ENCODE results near the gene SUPT3H.

SUPT3H gene

DNA sequence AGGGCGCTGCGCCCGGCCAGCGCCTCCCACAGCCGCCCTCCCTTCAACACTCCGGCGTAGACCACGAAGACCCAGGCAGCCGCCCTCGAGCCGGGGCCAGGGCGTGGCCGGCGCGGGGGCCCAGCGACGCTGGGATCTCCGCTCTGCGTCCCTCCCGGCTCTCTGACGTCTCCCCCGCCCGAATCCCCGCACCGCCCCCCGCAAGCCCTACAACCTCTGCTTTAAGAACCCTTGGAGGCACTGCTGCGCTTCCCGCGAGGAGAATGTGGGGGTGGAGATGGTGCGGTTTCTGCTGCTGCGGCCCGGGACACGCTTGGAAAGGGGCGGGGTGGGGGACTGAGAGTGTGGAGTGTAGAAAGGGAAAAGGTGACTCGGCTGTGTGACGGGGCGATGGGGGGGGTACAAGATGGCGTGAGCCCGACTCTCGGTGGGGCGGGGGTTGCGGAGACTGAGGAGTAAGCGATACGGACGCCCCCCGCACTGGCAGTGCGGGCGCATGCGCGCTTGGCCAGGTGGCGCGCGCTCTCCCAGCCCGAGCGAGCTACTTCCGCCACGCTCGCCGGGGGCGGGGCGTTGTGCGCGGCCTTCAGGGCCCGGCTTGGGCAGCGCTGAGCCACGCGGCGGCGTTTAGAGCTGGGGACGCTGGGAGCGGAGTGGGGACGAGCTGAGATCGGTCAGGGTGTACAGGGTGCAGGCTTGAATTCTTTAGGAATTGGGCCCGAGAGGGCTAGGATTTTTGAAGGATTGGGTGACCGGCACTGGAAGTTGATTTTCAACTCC is at the start of gene SUPT3H:
TSS of gene SUPT3H (minus strand) at position 381 of the 780 bp plus-strand sequence.
- DNase-seq (ENCODE audit: low spot score) (peak; percentile 84), FAIRE-seq (no peak)

DNA sequence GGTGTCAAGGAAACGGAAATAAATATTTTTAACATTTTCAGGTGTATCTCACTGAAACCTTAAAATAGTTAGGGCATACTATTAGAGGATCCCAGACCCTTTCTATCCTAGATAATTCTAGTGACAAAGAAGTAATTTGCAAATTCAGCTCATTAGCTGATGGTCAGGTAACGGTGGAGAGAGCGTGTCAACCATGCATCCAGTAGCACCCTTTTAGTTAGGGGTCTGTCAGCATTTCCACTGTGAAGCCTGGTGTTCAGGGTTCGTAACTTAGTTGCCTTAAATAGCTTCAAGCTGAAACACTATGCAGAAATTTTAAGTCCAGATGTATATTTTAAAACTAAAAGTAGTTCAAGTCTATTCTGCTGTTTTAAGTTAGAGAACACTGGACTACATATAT is 48.5 kb upstream of the SUPT3H start:
- no peak for DNase-seq (ENCODE audit: low spot score)
- no peak for FAIRE-seq

GRCh38 chr6:45424451-45424861 is 46.7 kb upstream of the SUPT3H start:
- FAIRE-seq (no peak), DNase-seq (ENCODE audit: low spot score) (peak; percentile 13)

- FAIRE-seq, result no peak
- DNase-seq (ENCODE audit: low spot score), result no peak
Observed at GRCh38 chr6:45423824-45424450, 46.2 kb upstream of the SUPT3H start.

DNA sequence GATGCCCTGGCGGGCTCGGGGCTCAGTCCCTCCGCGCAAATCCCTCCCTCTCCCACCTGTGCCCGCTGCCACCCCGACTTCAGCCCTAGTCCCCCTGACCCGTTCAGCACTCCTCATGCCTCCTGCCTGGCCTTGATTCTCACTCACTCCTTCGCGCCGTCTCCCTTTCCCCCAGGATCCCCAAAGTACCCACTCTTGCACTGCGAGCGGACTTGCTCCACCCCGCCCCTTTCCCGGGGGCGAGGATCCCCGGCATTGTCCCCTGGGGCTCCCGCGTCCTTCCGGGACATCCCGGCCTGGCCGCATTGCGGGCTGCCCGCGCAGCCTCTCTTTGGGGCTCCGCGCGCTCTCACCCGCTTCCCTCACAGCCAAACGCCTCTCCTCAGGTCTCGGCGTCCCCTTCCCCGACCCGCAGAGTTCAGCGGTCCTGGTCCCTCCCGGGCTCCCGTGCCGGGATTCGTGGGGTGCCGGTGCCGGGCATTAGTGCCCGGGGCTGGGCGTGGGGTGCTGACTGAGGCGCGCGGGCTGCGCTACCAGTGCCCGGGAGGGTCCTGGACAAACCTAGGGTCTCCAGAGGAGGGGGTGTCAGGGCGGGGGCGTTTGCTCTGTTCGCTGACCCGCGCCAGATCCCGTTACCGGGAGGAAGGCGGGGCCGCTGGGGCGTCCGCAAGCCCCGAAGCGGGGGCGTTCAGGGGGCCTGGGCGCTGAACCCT is 45.5 kb upstream of the SUPT3H start:
- DNase-seq (ENCODE audit: low spot score) (no peak), FAIRE-seq (no peak)

GRCh38 chr6:45422503-45423110 is 44.9 kb upstream of the SUPT3H start:
- FAIRE-seq (no peak), DNase-seq (ENCODE audit: low spot score) (peak; percentile 43)

- FAIRE-seq (no peak), DNase-seq (ENCODE audit: low spot score) (peak; percentile 61)
Observed at GRCh38 chr6:45421709-45422502, 44.2 kb upstream of the SUPT3H start.

- FAIRE-seq, result no peak
- DNase-seq (ENCODE audit: low spot score), result no peak
Observed at GRCh38 chr6:45420909-45421708, 43.4 kb upstream of the SUPT3H start.

GRCh38 chr6:45420083-45420908 is 42.6 kb upstream of the SUPT3H start:
- DNase-seq (ENCODE audit: low spot score), result peak; percentile 35
- no peak for FAIRE-seq

GRCh38 chr6:45419571-45420082 is 41.9 kb upstream of the SUPT3H start:
- no peak for FAIRE-seq
- peak; percentile 66 for DNase-seq (ENCODE audit: low spot score)

GRCh38 chr6:45417436-45417835 is 39.7 kb upstream of the SUPT3H start:
- FAIRE-seq, result no peak
- no peak for DNase-seq (ENCODE audit: low spot score)

- FAIRE-seq, result no peak
- no peak for DNase-seq (ENCODE audit: low spot score)
Observed at GRCh38 chr6:45416700-45417099, 39.0 kb upstream of the SUPT3H start.

- DNase-seq (ENCODE audit: low spot score) (no peak), FAIRE-seq (no peak)
Observed at GRCh38 chr6:45415788-45416518, 38.2 kb upstream of the SUPT3H start.

DNA sequence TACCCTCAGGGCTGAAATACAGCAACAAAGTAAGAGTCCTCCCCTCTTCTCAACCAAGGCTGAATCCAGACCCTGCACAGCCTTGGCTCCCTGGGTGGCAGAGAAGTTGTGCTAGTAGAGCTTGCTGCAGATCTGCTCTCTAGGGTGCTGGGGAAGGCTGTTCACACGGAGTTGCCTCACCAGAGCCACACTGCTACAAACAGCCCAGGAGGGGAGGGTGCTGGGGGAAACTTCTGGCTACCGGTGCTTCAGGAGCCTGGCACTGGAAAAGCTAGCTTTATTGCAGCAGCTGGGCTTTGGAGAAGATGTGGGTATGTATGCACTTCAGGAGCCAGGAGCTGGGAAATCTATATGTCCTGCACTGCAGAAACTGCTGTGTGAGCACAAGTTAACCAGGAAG is 37.6 kb upstream of the SUPT3H start:
- DNase-seq (ENCODE audit: low spot score) (no peak), FAIRE-seq (no peak)

- FAIRE-seq (no peak), DNase-seq (ENCODE audit: low spot score) (no peak)
Observed at GRCh38 chr6:45411959-45412358, 34.2 kb upstream of the SUPT3H start.

- no peak for FAIRE-seq
- DNase-seq (ENCODE audit: low spot score), result no peak
Observed at GRCh38 chr6:45400021-45400420, 22.3 kb upstream of the SUPT3H start.

DNA sequence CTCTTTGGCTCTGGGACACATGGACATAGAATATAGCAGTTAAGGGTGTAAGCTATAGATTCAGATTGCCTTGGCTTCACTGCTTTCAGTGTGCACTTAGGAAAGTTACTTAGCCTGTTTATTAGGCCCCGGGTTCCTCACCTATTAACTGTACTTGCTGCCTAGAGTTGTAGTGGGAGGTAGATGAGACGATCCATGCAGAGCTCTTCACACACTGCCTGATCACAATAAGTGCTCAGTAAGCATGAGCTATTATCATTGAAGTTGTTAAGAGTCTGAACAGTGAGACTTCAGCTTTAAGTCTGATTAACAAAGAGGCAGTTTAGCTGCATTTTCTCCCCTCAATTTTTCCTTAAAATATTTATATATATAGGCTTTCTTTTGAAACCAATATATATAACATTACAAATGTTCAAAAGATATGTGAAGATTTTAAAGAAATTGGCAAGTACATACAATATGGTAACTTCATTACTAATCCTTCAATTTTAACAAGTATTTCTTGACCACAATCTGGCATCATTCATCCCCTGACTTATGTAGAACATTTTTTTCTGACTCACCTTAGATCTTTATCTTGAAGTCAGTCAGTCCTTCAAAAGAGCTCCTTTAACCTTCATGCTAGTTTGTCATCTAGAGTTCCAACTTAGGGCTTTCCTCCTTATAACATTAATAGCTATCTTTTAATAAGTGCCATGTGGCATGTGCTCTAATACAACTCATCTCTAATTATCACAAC is 20.5 kb upstream of the SUPT3H start:
- peak; percentile 73 for FAIRE-seq

GRCh38 chr6:45394586-45395095 is 16.9 kb upstream of the SUPT3H start:
- no peak for DNase-seq (ENCODE audit: low spot score)
- FAIRE-seq, result no peak

More for the DNA sequence above, 20.5 kb upstream of the SUPT3H start:
- DNase-seq (ENCODE audit: low spot score), result peak; percentile 22
